22Rv1 (cell line): ENCODE measurements around the gene RNF166.

ENCODE experiments used
- H3K27ac ChIP-seq: fragments of 450-650 bp; 2 replicates; pipeline ENCODE4 v1.5.1; 2017
- CTCF ChIP-seq: fragments of 450-650 bp; IDR thresholded peaks from 2 replicates; pipeline ENCODE4 v1.5.1; 2017; ENCODE audit warnings: mild to moderate bottlenecking
- ZFX ChIP-seq: fragments of 450-650 bp; IDR thresholded peaks from 2 replicates; pipeline ENCODE4 v1.6.1; 2017; ENCODE audit warnings: antibody characterized with exemption, borderline replicate concordance

Gene RNF166, protein sequence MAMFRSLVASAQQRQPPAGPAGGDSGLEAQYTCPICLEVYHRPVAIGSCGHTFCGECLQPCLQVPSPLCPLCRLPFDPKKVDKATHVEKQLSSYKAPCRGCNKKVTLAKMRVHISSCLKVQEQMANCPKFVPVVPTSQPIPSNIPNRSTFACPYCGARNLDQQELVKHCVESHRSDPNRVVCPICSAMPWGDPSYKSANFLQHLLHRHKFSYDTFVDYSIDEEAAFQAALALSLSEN

DNA sequence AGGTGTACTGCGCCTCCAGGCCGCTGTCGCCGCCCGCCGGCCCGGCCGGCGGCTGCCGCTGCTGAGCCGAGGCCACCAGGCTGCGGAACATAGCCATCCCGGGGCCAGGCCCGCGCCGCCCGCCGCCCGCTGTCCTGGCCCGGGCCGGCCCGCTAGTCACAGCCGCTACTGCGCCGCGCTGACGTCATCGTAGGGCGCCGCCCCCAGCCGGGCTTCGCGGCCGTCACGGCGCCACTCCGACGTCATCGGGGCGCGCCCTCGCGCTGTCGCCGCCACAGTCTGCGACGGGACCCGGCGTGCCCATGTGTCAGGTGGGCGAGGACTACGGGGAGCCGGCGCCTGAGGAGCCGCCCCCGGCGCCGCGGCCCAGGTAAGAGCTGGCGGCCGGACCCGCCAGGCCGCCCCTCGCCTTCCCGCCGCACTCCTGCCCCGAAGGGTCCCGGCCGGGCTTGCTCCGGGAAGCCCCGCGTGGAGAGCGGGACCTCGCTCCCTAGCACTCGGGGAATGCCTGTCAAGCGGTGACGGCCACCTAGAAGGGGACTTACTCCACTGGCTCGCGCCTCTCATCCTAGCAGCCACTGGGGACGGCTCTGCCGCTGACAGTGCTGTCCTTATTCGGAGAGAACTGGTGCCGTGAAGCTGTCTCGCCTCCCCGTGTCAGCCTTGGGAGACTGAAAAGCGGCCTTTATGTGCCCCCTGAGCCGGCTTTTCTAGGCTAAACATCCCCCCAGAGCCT lies at the start of gene RNF166, which contains the start of gene CTU2:
RNF166 (minus strand) TSS at position 180 of the 736 bp plus-strand sequence; CDS start at position 97, 83 bp downstream.
CTU2 (plus strand) TSS at position 275 of the 736 bp plus-strand sequence; CDS start at position 303, 28 bp downstream.
- TF ChIP-seq CTCF: no peak
- no peak for TF ChIP-seq ZFX
- H3K27ac ChIP-seq: peak within 1 kb of the TSS; percentile 69

DNA sequence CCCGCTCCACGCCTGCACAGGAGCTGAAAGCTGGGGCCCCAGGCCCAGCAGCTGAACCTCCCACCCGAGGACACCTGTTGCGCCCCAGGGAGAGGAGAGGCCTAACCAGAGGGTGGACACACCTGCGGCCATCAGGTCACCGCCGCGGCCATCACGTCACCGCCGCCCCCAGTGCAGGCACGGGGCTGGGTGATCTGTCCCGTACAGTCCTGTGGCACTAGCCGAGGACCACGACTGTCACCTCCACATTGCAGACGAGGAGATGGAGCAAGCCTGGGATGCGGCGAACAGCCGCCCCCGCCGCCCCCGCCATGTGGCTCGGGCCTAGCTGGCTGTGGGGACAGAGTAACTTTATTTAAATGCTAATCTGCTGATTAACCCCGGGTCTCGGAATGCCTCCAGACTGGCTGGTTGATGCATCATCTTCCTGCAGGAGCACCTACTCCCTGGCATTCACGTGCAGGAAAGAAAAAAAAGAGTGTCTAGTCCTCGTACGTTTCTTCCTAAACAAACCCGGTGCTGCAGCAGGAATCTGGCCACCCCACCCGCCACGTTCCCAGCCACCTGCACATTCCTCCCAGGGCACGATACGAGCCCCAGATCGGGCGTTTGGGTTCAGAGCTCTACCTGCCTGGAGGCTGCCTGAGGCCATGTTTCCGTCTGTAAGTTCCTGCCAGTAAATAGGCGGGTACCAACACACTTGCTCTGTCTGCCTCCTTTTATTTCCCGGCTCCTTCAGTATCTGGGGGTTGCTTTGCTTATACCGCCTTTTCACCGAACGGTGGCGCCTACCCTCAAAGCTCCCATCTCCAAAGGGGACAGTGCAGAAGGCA lies 48.9 kb upstream of the RNF166 start:
- 0 out of 2 replicates have a peak overlapping the region, but pooled peaks have one; percentile 22 for H3K27ac ChIP-seq
- TF ChIP-seq CTCF (no peak), ZFX (no peak)

GRCh38 chr16:88754109-88754911 lies 48.1 kb upstream of the RNF166 start:
- no peak overlapping the region for H3K27ac ChIP-seq
- TF ChIP-seq ZFX: no peak
- no peak for TF ChIP-seq CTCF

- no peak overlapping the region for H3K27ac ChIP-seq
- no peak for TF ChIP-seq ZFX
- no peak for TF ChIP-seq CTCF
These were observed 47.4 kb upstream of the RNF166 start for GRCh38 chr16:88753602-88754001.

DNA sequence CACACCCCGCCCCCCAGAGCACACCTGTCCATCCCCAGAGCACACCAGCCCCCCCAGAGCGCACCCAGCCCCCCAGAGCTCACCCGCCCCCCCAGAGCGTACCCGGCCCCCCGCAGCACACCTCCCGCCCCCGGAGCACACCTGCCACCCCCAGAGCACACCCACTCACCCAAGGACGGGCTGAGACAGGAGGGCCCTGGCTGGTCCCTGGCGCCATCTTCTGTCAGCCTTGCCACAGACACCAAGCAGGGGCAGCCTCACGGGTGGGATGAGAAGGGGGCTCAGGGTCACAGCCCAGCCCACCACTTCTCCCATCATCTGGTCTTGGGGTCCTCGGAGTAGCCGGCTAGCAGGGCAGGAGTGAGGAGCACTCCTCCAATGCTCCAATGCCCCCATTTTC lies 47.0 kb upstream of the RNF166 start:
- H3K27ac ChIP-seq: no peak overlapping the region

More for the DNA sequence above, 47.0 kb upstream of the RNF166 start:
- TF ChIP-seq ZFX (no peak), CTCF (0 out of 2 replicates have a peak, but pooled peaks have one; percentile 4)
